Muscle layer of duodenum (tissue), 2 donors: Measurements from ENCODE around the gene RFC4.
A peak's percentile ranks its signal among the peaks of the same experiment; 100 is the strongest.

Experiments
- H3K27ac ChIP-seq: one replicate; pipeline ENCODE4 v1.7.0; 2013; ENCODE audit warnings: mild to moderate bottlenecking, low read length
- H3K27me3 ChIP-seq: one replicate; pipeline ENCODE4 v1.7.0; 2013; ENCODE audit warnings: low read depth, mild to moderate bottlenecking, control low read depth, low read length
- H3K36me3 ChIP-seq, 2 donors: one replicate each; pipeline ENCODE4 v1.7.0; 2013; ENCODE audit warnings: low read length in 2 of 2, control low read depth in 1 of 2, mild to moderate bottlenecking in 1 of 2; ENCODE audit not compliant: insufficient read depth in 2 of 2, control insufficient read depth in 1 of 2
- H3K4me1 ChIP-seq, 2 donors: one replicate each; pipeline ENCODE4 v1.7.0; 2013; ENCODE audit warnings: low read length in 2 of 2, mild to moderate bottlenecking in 2 of 2, control low read depth in 1 of 2, moderate library complexity in 1 of 2; ENCODE audit not compliant: insufficient read depth in 2 of 2, control insufficient read depth in 1 of 2
- H3K4me3 ChIP-seq, 2 donors: one replicate each; pipeline ENCODE4 v1.7.0; 2013; ENCODE audit warnings: low read length in 2 of 2, low read depth in 1 of 2, mild to moderate bottlenecking in 1 of 2
- H3K9me3 ChIP-seq, 2 donors: one replicate each; pipeline ENCODE4 v1.7.0; 2013; ENCODE audit warnings: low read length in 2 of 2, control low read depth in 1 of 2, mild to moderate bottlenecking in 1 of 2; ENCODE audit not compliant: control insufficient read depth in 1 of 2
- donor health status: healthy.

RFC4 gene

DNA sequence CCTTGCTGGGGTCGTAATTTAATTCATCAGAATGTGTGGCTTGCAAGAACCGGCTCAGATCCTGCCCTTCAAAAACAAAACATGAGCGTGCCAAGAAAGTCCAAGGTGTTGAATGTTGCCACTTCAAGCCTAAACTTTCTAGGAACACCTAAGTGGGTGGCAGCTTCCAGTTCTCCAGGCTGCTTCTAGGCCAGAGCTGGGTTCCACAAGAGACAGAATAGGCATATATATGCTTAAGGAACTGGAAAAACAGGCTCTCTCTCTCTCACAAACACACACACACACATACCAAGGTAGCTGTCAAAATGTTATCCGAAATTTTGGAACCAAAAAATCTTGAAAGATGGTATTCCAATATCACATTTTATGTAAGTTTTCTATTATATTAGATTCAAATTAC is 35.3 kb upstream of the RFC4 start:
- no peaks in the 10 kb centered on the region for H3K36me3 ChIP-seq
- no peaks in the 10 kb centered on the region for H3K4me1 ChIP-seq
- H3K27me3 ChIP-seq: no peaks in the 10 kb centered on the region
- no peaks in the 10 kb centered on the region for H3K9me3 ChIP-seq
- no peak overlapping the region for H3K27ac ChIP-seq
- no peak overlapping the region for H3K4me3 ChIP-seq

DNA sequence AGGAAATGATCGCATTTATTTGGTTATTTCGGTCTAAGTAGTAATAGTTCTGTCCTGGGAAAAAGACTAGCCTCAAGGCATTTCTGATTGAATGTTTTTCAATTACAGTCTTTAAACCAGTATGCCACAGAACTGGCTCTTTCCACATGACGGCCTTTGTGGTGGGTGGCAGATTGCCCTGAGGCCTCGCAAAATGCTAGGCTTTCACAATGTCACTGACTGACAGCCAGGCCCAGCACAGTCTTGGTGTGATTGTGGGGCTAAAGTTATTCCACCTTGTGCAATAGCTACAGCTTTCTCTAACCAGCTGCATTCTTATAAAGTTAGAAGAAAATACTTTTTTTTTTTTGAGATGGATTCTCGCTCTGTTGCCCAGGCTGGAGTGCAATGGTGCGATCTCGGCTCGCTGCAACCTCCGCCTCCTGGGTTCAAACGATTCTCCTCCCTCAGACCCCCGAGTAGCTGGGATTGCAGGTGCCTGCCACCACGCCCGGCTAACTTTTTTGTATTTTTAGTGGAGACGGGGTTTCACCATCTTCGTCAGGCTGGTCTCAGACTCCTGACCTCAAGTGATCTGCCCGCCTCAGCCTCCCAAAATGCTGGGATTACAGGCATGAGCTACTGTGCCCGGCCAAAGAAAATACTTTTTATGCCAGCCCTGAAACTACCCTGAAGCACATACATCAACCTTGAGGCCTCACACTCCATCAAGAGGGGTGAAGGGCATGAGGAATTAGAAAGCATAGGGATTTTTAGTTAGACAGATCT is 33.8 kb upstream of the RFC4 start:
- Histone ChIP-seq H3K9me3 (no peaks in the 10 kb centered on the region), H3K4me3 (no peak overlapping the region), H3K27ac (no peak overlapping the region), H3K4me1 (no peaks in the 10 kb centered on the region), H3K27me3 (no peaks in the 10 kb centered on the region), H3K36me3 (no peaks in the 10 kb centered on the region)

DNA sequence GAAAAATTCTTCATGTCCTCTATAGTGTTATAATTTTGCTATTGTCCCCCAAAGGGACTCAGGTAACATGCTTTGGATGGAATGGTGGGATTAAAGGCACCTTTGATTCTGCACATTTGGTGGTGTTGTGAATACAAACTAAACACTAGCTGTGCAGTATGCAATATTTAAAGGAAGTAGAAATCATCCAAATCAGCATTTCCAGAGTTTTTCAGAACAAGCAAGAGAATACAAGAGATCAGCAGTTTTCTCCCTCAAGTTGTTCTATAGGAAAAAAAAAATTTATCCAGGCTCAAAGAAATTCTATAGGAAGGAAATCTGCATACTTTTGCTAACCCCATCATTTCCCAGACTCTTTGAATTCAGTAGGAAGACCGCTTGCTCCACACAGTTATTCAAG is 26.0 kb upstream of the RFC4 start:
- H3K27ac ChIP-seq: no peak overlapping the region
- H3K4me1 ChIP-seq: peaks cover 0 to 5% of the 10 kb centered on the region in 2 donors
- H3K4me3 ChIP-seq: no peak overlapping the region
- no peaks in the 10 kb centered on the region for H3K36me3 ChIP-seq
- H3K27me3 ChIP-seq: peaks cover 22% of the 10 kb centered on the region
- no peaks in the 10 kb centered on the region for H3K9me3 ChIP-seq

DNA sequence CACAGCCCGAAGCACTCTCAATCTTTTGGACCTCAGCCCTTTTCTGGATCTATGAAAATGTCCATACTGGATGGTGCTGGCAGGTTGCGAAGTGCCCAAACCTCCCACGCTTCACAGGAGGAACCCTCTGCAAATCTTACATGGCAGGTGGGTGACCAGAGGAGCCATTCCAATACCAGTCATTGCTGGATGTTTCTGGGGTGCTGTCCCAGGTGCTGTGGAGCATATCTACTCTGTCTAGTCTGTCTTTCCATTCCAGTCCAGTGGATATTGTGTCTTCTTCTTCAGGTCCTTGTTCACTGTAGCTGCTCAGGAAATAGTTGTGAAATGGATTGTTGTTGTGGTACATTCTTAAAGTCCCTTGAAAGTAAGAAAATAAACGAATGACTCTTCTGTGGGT is 25.5 kb upstream of the RFC4 start:
- Histone ChIP-seq H3K27me3 (peaks cover 22% of the 10 kb centered on the region), H3K27ac (no peak overlapping the region), H3K4me1 (peaks cover 0 to 5% of the 10 kb centered on the region in 2 donors), H3K4me3 (no peak overlapping the region), H3K9me3 (no peaks in the 10 kb centered on the region), H3K36me3 (no peaks in the 10 kb centered on the region)

DNA sequence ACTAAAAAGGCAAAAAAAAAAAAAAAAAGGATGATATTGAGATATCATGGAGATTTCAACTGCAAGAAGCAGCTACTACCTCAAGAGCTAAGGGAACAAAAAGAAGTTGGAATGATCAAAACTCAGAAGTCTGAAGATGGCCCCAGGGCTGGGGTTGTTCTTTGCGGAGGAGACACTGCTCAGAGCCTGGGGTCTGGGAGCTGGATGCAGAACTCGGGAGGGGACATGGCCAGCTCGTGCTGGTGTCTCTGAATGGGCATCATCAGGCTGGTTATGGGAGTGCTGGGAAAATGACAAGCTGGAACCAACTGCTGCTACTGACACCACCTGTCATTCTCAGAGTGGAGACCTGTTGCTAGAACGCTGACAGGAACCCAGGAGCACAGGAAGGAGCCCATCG is 22.1 kb upstream of the RFC4 start:
- Histone ChIP-seq H3K4me3 (no peak overlapping the region), H3K36me3 (no peaks in the 10 kb centered on the region), H3K27me3 (peaks cover 44% of the 10 kb centered on the region), H3K27ac (no peak overlapping the region), H3K4me1 (peaks cover 0 to 11% of the 10 kb centered on the region in 2 donors), H3K9me3 (no peaks in the 10 kb centered on the region)

DNA sequence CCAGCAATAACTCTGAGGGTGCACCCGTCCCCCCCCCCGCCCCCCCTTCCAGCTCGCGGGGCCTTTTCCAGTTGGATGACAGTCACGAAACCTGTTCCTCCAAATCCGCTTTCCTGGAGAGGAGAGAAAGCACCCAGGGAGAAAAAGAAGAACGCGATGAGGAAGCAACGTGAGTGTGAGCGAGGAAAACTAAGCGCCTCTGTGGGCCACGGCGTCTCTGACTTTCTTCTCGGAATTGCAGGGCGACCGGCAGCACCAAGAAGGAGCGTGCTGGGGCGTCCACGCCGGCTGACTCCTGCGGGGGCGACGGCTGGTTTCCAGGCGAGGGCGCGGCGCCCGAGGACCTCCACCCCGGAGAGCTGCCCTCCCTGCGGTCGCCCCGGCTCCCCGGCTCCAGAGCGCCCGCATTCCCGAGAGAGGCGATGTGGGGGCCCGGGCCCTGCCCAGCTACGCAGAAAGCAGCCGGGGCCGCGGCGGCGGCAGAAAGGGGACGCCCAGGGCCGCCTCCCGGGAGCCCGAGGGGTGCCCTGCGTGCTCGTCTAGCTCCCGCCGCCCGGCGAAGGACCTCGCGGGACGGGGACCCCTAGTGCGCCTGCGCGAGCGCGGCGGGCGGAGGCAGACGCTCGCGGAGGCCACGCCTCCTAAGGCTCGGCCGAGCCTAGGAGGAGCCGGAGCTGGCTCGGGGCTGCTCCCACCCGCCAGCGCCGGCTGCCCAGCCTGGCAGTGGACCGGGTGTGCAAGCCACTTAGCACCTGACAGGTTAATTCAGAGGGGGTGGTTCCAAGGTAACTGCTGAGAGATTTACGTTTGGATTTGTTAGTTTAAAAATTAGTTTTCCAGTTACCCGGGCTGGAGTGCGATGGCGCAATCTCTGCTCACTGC is 20.9 kb upstream of the RFC4 start:
- peaks cover 44% of the 10 kb centered on the region for H3K27me3 ChIP-seq
- H3K27ac ChIP-seq: no peak overlapping the region
- peak overlapping the region; percentile 39 to 67 for H3K4me3 ChIP-seq
- peaks cover 0 to 11% of the 10 kb centered on the region in 2 donors for H3K4me1 ChIP-seq
- no peaks in the 10 kb centered on the region for H3K36me3 ChIP-seq
- no peaks in the 10 kb centered on the region for H3K9me3 ChIP-seq

DNA sequence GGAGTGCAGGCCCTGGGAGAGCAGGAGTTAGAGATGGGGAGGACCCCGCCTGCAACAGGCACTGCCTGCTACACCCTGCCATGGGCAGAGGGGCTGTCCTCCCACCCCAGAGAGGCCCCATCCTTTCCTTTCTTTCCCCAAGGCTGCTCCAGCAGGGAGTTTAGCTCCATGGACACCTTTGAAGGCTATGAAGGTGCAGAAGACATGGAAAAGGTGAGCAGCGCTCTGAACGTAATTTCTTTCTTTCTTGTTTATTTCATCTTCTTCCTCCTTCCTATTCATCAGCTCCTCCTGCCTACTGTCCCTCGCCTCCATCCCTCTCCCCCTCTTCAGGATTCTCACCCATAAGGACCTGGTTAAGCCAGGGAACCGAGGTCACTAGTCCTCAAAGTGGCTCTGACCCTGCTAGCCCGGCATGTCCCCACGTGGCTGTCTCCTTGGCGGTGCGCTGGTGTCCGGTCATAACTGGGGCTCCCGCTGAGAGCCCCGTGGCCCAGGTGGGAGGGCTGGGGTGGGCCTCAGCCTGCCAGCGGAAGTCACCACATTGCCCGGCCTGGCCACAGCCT is 20.2 kb upstream of the RFC4 start:
- H3K4me1 ChIP-seq: peaks cover 0 to 11% of the 10 kb centered on the region in 2 donors
- H3K27me3 ChIP-seq: peaks cover 44% of the 10 kb centered on the region
- no peak overlapping the region for H3K27ac ChIP-seq
- H3K4me3 ChIP-seq: peak overlapping the region; percentile 7 to 67
- H3K9me3 ChIP-seq: no peaks in the 10 kb centered on the region
- no peaks in the 10 kb centered on the region for H3K36me3 ChIP-seq

DNA sequence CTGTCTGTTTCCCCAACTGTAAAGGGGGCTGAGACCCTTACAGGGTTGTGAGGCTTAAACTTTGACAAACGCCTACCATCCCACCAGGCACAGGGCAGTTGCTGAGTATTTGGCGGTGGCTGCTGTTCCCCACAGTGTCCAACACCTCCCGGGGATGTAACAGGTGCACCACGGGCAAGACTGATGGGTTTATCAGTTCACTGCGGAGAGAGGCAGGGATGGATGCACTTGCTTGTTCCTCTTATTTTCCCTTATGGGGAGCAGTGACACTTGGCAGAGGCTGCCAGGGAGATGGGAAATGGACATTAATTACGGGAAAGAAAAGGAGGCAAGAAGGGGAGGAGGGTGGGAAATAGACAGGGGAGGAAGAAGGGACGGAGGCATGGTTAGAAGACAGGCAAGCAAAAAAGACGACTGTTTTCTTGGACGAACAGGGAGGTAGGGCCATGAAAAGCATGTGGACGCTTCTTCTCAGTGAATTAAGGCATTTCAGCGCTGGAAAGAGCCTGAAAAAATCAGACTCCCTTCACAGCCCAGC is 19.7 kb upstream of the RFC4 start:
- Histone ChIP-seq H3K36me3 (no peaks in the 10 kb centered on the region), H3K4me3 (peak overlapping the region in 1 of 2 donors; percentile 7), H3K4me1 (peaks cover 0 to 11% of the 10 kb centered on the region in 2 donors), H3K9me3 (no peaks in the 10 kb centered on the region), H3K27ac (no peak overlapping the region), H3K27me3 (peaks cover 44% of the 10 kb centered on the region)

DNA sequence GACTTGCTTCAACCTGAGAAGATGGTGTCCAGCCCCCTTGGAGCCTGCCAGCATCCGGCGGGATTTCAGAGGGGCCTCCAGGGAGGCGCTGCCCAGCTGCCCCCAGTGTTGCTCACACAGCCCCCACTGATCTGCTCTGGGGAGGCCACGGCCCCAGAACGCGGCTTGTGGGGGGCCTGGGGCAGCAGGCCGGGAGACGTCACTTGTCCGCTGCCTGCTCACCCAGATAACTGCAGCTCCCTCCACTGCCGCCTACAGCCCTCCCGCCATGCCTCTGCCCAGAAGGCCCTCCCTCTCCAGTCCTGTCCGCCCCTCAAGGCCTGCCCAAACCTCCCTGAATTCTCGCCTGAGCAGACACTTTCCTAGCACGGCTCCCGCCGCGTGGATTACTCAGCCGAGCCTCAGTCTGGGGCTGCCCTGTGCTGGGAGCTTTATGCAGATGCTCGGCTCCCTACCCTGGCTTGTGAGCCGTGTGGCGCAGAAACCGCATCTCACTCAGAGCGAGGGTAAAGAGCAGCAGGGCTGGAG is 19.1 kb upstream of the RFC4 start:
- Histone ChIP-seq H3K9me3 (no peaks in the 10 kb centered on the region), H3K36me3 (no peaks in the 10 kb centered on the region), H3K27ac (no peak overlapping the region), H3K4me1 (peaks cover 0 to 11% of the 10 kb centered on the region in 2 donors), H3K27me3 (peaks cover 41% of the 10 kb centered on the region), H3K4me3 (no peak overlapping the region)

DNA sequence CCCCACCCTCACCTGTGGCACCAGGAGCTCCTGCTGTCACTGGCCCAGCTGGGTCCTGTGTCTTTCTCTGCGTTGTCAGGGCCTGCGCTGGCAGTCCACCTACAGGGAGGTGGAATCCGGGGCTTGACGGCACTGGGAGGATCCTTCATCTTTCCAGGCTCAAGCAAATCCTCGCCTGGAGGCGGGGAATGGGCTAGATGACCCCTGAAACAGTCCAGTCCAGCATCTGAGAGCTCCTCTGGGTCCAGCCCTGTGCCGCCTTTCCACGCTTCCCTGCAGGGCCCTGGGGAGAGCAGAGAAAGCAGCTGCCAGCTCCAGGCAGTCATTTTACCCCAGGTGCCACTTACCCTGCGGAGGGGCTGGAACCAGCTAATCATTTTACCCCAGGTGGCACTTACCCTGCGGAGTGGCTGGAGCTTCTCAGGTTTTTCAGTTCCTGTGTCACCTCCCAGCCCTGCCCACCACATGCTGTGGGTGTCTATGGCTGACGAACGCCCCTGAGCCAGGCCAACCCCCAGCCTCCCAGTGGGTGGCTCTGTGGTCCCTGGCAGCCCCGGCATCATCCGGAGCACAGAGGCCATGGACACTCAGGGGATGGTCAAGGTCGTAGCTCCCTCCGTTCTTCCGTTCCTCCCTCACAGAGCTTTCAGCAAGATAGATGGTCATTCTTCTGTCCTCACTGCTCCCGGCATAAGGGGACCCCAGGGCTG is 18.3 kb upstream of the RFC4 start:
- H3K27me3 ChIP-seq: peaks cover 33% of the 10 kb centered on the region
- no peaks in the 10 kb centered on the region for H3K9me3 ChIP-seq
- H3K4me3 ChIP-seq: no peak overlapping the region
- H3K27ac ChIP-seq: no peak overlapping the region
- no peaks in the 10 kb centered on the region for H3K36me3 ChIP-seq
- peaks cover 0 to 11% of the 10 kb centered on the region in 2 donors for H3K4me1 ChIP-seq
